Ovary (tissue), 9 donors: Measurements from ENCODE around the gene FAM13C. TPM values are rescaled to one million over a fixed set of nuclear protein-coding genes. Genes with fewer than 3 reads are reported as not detected.

Experiments
- DNase-seq, 5 donors: peaks; one replicate each; pipeline ENCODE4 v3.0.0-alpha.2; 2019 to 2020
- H3K27ac ChIP-seq, 2 donors: fragments of 200-600 bp; one replicate each; pipeline versions ENCODE4 v1.5.1 to v1.8.0; 2019 to 2022
- H3K27me3 ChIP-seq: fragments of 200-600 bp; one replicate; pipeline ENCODE4 v1.8.0; 2022
- H3K36me3 ChIP-seq: fragments of 200-600 bp; sonication (generic); one replicate; pipeline ENCODE4 v1.5.1; 2019
- H3K4me1 ChIP-seq: one replicate; pipeline ENCODE4 v1.8.1; 2013; ENCODE audit warnings: mild to moderate bottlenecking, moderate library complexity; ENCODE audit not compliant: insufficient read depth
- H3K4me3 ChIP-seq: fragments of 200-600 bp; sonication (generic); one replicate; pipeline ENCODE4 v1.5.1; 2017
- H3K9me3 ChIP-seq, 2 donors: fragments of 200-600 bp in 1 of 2; sonication (generic) in 1 of 2; one replicate each; pipeline versions ENCODE4 v1.5.1 to v1.8.1; 2013 to 2019; ENCODE audit warnings: mild to moderate bottlenecking in 1 of 2, moderate library complexity in 1 of 2
- CTCF ChIP-seq, 3 donors: fragments of 450-650 bp in 2 of 3; fragments of 200-600 bp in 1 of 3; IDR thresholded peaks; one replicate each; pipeline versions ENCODE4 v1.5.1 to v1.8.0; 2016 to 2022; ENCODE audit warnings: antibody characterized with exemption in 3 of 3, mild to moderate bottlenecking in 1 of 3
- EP300 ChIP-seq: sonication (generic); formaldehyde crosslinking; IDR thresholded peaks from one replicate; pipeline ENCODE4 v1.6.1; 2017; ENCODE audit warnings: antibody characterized with exemption
- POLR2A ChIP-seq: fragments of 450-650 bp; IDR thresholded peaks from one replicate; pipeline ENCODE4 v1.6.1; 2017; ENCODE audit warnings: antibody characterized with exemption, mild to moderate bottlenecking, moderate library complexity
- WGBS, 3 donors: extraction: QIAGEN DNeasy Blood & Tissue Kit in 1 of 3; methylation state at CpG; one replicate each; pipeline versions ENCODE4 v1.1.5 to v1.1.7; 2013 to 2017; 5-methylcytosine and 5-hydroxymethylcytosine counted together
- intact Hi-C, 4 donors: fragments of 100-400 bp; cut with DNase I; formaldehyde crosslinking; loops; one replicate each; pipeline versions ENCODE4 v1.11.0 to v1.15.1; 2022 to 2023
- polyA plus RNA-seq, 2 donors: library from polyadenylated mRNA; stranded (reverse); fragments of 200-250 nt in 1 of 2; fragments of 350-450 nt in 1 of 2; fragmentation: Illumina TruSeq in 1 of 2; extraction: RNeasy Lipid Tissue Mini Kit (QIAGEN cat#74804) in 1 of 2; gene quantifications; one replicate each; pipeline ENCODE4 v1.2.3, GENCODE V29; 2013 to 2014
- total RNA-seq, 7 donors: library from RNA; depleted of rRNA in 2 of 7; stranded (reverse); fragments of >200 nt in 2 of 7; fragmentation: NEBNext Ultra II Directional in 3 of 7; extraction: Animal tissue kit (Norgen Biotek cat#: 25700) in 3 of 7; gene quantifications; one replicate each; pipeline versions ENCODE4 v1.1.0 to v1.2.4, GENCODE V29; 2016 to 2023
- donor health status: DM: no; HTN: no; CAD: no; lungs with moderate emphysema.
- donor health status: DM: no; HTN: no; CAD: no.
- donor health status: Bipolar disorder and iron deficiency.
- donor health status: DM: yes; HTN: yes; CAD: no.
- donor health status: DM: no; HTN: no; CAD: no.
- donor health status: DM: yes; HTN: yes; CAD: no.

Gene FAM13C
- total and polyA plus RNA-seq, 9 donors, result 11.9 to 35.2 (median 20.2) TPM

DNA sequence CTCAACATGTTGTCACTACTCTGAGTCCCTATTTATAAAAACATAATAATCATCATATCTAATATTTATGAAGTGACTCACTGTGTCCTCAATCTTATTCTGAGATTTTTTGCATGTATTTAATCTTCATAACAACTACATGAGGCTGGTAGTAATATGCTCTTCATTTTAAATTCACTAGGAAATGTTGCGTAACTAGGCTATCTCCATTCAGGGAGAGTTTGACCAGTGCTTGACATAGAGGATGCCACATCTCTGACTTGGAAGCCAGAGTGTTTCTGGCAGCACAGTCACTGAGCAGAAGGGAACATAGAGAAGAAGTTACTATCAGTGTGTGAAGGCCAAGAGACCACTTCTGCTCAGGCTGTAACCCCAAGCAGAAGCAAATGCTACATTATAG is 88.9 kb downstream of the FAM13C start:
- Histone ChIP-seq H3K4me1 (peaks cover 2% of the 10 kb centered on the region), H3K4me3 (no peak overlapping the region), H3K27ac (no peak overlapping the region), H3K36me3 (no peaks in the 10 kb centered on the region), H3K27me3 (no peaks in the 10 kb centered on the region), H3K9me3 (no peaks in the 10 kb centered on the region)
- TF ChIP-seq EP300 (no peak), POLR2A (no peak), CTCF (IDR thresholded peaks at IDR 0.05) (no peak)
- intact Hi-C loops, result no loop called here
- 93 to 96% (median 95%) methylated on average over 1 of the region's 1 CpG for WGBS, 3 donors
- no peak for DNase-seq

GRCh38 chr10:59272061-59272460 is 90.3 kb downstream of the FAM13C start:
- Histone ChIP-seq H3K9me3 (no peaks in the 10 kb centered on the region), H3K4me1 (peaks cover 2% of the 10 kb centered on the region), H3K27me3 (no peaks in the 10 kb centered on the region), H3K36me3 (no peaks in the 10 kb centered on the region), H3K27ac (no peak overlapping the region), H3K4me3 (no peak overlapping the region)
- intact Hi-C loops, result no loop called here
- DNase-seq, result no peak
- TF ChIP-seq EP300 (no peak), POLR2A (no peak), CTCF (IDR thresholded peaks at IDR 0.05) (no peak)

GRCh38 chr10:59271160-59271559 is 91.2 kb downstream of the FAM13C start:
- TF ChIP-seq POLR2A (no peak), EP300 (no peak)
- intact Hi-C loops, result no loop called here
- 83 to 88% (median 85%) methylated on average over 4 of the region's 4 CpGs for WGBS, 3 donors
- Histone ChIP-seq H3K4me1 (peaks cover 2% of the 10 kb centered on the region), H3K9me3 (no peaks in the 10 kb centered on the region), H3K36me3 (no peaks in the 10 kb centered on the region), H3K27ac (no peak overlapping the region), H3K4me3 (no peak overlapping the region), H3K27me3 (no peaks in the 10 kb centered on the region)
- no peak for DNase-seq

DNA sequence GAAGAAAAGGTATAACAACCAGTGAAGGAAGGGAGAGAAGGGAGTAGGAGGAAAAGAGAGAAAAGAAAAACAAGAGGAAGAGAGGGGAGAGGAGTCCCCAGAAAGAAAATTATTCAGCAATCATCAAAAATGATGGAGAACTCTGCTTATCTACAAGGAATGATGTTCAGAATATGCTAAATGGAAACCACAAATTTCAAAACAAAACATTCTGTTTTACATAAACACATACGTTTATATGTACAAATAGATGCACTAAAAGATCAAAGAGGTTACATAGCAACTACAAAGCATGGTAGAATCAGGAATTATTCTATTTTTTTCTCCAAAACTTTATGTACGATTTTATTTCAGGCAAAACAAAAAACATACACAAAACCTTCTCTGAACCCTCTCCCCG is 91.9 kb downstream of the FAM13C start:
- 26 to 47% (median 36%) methylated on average over 3 of the region's 3 CpGs for WGBS, 3 donors
- no peak for TF ChIP-seq POLR2A
- TF ChIP-seq CTCF (IDR thresholded peaks at IDR 0.05), result no peak
- TF ChIP-seq EP300, result no peak
- intact Hi-C loops, result no loop called here
- H3K36me3 ChIP-seq, result no peaks in the 10 kb centered on the region
- no peaks in the 10 kb centered on the region for H3K27me3 ChIP-seq
- no peaks in the 10 kb centered on the region for H3K9me3 ChIP-seq
- H3K4me1 ChIP-seq, result peaks cover 2% of the 10 kb centered on the region
- H3K27ac ChIP-seq, result no peak overlapping the region
- H3K4me3 ChIP-seq, result no peak overlapping the region
- DNase-seq, result no peak

DNA sequence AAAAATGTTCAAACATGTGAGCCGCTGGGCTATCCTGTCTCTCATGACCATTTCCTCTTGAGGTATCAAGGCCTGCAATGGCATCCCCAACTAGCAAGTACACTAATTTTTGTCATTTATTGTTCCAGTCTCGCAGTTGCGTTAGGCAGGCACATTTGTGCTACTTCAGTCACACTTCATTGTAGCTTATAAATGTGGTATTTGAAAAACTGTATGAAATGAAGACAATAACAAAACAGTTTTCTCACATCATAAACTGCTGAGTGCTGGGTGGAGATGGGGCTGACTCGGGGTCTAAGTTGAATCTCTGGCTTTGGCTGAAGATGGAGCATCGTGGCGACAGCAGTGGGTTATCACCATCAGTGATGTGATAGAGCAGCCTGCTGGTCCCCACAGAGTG is 92.7 kb downstream of the FAM13C start:
- DNase-seq, result no peak

More for the DNA sequence above, 92.7 kb downstream of the FAM13C start:
- 88 to 93% (median 93%) methylated on average over 6 of the region's 6 CpGs for WGBS, 3 donors
- Histone ChIP-seq H3K27ac (no peak overlapping the region), H3K4me1 (peaks cover 2% of the 10 kb centered on the region), H3K27me3 (no peaks in the 10 kb centered on the region), H3K4me3 (no peak overlapping the region), H3K9me3 (no peaks in the 10 kb centered on the region), H3K36me3 (no peaks in the 10 kb centered on the region)
- intact Hi-C loops, result no loop called here
- no peak for TF ChIP-seq POLR2A
- no peak for TF ChIP-seq CTCF (IDR thresholded peaks at IDR 0.05)
- no peak for TF ChIP-seq EP300
